Endothelial cell of hepatic sinusoid (primary cell): ENCODE measurements around the gene BABAM2.

Experiments used
- in situ Hi-C: cut with HindIII; loops from 2 replicates; pipeline ENCODE4 v1.10.0; 2017; ENCODE audit warnings: low sequenced_read_pairs

The BABAM2 gene

DNA sequence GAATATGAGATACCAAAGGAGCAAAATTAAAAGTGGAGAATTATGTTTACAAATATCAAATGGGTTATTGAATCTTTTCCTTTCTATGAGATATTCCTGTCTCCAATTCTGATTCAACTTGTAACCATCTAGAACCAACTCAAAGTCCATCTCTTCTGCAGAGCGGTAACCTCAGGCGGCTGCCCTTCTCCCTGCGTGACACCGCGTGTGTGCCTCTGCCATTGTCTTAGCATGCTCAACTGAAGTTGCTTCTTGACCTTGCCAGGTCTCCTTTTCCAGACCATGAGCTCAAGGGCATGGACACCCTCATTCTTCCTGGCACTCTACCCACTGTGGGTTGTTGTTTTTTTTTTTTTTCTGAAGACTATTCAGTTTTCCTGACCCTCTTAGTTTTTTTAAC is 398.1 kb downstream of the BABAM2 start:
- in situ Hi-C loops, result loop anchor here (5.0 kb wide), 1 partner anchor 61 kb away; no protein-coding TSS in a partner anchor

DNA sequence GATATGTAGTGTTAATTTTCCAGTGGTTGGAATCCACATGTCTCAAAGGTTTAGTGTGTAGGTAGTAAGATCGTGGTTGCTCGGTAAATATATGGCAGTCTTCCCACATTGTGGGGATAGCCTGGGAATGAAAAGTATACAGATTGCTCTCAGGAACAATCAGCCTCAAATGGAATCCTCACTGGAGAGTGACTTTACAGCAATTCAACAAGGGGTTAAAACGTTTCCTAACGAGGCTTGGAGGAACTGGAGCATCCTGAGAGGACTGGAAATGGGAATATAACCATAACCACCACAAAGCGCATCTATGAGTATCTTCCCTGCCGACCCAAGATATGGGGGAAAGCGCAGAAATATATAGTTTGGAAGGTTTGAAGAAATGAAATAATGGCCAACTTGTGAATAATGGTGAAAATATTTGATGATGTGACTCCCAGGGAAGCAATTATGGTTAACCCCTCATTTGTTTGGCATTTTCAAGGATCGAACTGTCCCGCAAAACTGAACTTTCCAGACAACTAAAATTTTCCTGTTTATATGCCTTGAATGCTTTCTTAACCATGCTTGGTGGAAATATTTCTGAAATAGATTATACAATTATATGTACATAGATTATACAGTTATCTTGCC is 401.4 kb downstream of the BABAM2 start:
- in situ Hi-C loops, result no loop called here

DNA sequence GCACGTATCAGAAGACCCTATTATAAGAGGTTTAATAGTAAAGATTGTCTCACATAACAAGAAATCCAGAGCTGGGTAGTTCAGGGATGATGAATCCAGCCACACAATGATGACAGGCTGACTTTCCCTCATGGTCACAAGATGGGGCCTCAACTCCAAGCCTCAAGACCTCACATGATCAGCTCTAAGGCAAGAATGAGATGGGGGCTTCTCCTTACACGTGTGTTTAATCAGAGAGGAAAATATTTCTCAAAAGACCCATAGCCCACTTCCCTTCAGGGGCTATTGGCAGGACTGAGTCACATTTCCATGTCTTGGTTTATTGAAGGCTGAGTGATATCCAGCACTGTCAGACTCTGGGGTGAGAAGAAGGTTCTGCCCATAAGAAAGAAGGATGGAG is 402.0 kb downstream of the BABAM2 start:
- in situ Hi-C loops, result no loop called here

DNA sequence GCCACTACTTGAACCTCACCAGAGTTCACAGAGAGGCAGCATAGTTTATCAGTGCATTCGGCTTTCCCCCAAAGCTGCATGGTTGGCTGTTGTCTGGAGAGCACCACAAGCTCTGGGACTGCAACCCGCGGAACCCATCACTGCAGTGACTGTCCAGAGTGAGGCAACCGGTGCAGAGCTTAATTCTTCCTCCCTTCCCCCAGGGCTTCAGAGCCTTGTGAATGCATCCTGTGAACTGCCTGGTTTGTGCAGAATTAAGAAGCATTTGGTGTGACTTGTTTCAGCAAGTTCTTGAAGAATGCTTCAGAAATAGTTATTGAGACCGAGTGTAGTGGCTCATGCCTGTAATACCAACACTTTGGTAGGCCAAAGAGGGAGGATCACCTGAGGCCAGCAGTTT is 402.9 kb downstream of the BABAM2 start:
- in situ Hi-C loops, result no loop called here

DNA sequence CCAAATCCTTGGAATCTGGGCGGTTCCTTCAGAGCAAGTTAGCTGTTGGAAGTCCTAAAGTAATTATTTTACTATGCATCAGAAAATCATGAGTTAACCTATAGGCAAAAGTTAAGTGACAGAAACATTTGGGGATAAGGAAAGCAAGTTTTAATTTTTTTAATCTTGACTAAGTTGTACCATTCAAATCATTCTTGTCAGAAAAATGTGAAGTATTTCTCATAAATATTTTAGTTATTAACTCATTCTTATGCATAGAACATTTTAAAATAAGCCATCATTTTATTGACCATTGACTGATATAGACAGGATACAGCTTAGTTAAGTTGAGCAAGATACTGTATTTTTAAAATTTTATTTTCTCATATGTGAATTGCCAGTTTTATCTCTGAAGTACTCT is 403.9 kb downstream of the BABAM2 start:
- in situ Hi-C loops, result no loop called here

DNA sequence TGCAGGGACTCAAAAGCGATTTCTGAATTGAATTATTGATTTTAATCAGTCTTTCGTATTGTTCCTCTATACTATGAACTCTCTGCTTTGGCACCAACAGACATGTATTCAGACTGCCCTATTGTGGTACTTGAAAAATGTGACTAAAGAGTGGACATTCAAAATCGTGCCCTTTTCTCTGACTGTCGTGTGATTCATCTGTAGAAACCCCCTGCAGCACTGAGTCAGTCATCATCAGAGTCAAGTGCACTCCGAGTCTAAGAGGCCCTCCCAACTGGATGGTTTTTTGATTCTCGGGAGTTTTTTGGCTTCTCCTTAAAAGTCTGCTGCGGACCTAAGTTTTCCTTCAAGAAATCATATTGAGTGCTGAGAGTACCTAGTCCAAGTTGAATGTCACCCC is 405.7 kb downstream of the BABAM2 start:
- in situ Hi-C loops, result no loop called here

DNA sequence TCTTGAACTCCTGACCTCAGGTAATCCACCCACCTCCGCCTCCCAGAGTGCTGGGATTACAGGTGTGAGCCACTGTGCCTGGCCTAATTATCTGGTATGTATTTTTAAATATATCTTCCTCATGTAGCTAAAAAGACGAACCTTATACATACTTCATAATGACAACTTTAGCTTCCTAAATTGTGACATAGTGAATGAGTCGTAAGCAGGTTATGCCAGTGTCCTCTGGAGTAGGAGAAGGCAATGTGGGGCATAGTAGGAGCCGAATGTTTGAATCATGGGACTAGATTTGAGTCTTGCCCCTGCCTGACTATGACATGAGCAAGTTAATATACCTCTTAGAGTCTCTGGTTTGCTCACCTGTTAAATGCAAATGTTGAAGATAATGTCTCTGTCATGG is 406.4 kb downstream of the BABAM2 start:
- in situ Hi-C loops, result no loop called here

DNA sequence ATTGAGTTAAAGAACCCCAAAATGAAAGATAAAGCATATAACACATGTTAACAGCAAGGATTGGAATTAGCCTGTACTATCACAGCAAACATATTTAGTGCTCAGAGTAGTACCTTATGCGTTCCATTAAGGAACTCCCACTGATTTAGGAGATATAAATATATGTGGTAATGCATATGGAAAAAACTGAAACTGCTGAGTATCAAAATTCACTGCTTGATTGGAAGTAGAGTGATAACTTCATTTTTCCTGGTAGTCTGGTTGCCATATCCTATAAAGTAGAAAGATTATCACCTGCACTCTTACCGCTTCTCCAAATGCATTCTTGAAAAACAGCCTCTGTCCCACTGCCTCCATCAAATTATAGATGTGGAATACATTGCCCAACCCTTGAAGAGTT is 407.0 kb downstream of the BABAM2 start:
- in situ Hi-C loops, result no loop called here

DNA sequence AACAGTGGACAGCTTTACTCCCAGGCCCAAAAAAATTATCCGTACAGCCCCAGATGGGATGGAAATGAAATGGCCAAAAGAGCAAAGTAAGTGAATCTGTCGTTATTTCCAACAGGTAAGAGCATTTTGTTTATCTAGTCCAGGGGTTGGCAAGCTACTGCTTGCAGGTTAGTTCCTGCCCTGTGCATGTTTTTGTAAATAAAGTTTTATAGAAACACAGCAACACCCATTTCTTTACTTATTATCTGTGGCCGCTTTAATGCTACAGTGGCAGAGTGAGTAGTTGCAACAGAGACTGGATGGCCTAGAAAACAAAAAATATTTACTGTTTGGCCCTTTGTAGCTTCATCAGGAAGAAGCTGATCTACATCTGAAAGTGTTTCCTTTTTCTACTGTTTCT is 407.9 kb downstream of the BABAM2 start:
- in situ Hi-C loops, result no loop called here

DNA sequence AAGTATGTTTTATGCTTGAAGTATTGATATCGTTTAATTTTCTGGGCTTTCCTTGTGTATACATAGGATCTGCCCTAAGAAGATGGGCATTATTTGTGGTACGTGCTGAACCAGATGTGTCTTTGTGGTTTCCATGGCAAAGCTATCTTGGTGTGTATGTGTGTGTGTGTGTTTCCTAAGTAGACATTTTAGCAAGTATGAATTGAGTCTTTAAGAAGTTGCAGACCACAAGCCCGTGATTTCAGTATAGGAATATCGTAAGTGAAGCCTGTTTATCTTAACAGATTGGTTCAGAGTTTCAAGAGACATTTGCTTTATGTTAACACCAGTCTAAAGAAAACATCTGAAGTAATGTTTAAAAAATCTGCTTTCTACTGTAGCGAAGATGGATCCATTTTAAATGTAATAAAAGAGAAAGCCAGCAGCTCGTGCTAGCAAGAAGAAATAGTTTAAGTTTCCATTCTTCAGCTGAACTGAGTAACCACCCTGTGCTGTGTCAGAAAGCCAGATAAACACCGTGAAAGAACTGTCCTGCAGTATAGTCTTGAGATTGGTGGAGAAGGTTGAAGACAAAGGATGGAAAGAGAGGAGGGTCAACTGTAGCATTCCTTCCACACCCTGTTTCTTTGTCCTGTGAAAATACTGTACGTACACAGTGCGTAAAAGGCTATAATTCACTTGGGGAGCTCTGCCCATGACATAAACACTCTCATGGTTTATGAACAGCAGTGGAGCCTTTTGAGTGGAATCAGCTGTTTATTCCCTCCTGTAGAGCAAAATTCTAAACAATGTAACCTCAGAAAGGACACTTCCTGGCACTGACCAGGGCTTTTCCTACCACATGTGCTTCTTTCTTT is 410.2 kb downstream of the BABAM2 start:
- in situ Hi-C loops, result no loop called here

DNA sequence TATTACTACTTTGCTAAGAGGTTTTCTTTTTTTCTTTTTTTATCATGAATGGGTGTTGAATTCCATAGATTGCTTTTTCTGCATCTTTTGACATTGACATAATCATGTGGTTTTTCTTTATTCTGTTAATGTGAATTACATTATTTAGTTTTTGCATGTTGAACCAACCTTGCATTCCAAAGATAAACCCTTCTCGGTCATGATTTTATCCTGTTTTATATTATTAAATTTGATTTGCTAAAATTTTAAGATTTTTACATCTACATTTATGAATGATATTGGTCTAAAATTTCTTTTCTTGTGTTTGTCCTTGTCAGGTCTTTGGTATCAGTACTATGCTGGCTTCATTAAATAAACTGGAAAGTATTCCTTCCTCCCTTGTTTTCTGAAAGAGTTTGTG is 414.7 kb downstream of the BABAM2 start:
- in situ Hi-C loops, result no loop called here

DNA sequence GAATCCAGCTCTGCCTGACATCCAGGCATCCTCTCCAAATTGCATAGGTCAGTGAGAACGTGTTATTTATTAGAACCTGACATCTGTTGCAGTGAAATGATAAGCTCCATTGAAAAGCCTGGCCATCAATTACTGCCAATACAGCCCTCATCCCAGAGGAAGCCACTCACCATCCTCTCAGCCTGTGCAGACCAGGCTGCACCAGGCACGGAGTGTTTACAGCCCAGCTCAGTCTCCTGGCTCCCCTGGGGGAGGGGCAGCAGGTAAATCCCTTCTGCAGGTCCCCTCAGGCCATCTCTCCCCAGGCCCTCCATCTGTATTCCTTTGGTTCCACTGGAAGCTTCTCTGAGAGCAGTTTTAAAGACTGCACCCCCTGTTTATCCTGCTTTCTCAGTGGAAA is 419.6 kb downstream of the BABAM2 start:
- in situ Hi-C loops, result no loop called here

DNA sequence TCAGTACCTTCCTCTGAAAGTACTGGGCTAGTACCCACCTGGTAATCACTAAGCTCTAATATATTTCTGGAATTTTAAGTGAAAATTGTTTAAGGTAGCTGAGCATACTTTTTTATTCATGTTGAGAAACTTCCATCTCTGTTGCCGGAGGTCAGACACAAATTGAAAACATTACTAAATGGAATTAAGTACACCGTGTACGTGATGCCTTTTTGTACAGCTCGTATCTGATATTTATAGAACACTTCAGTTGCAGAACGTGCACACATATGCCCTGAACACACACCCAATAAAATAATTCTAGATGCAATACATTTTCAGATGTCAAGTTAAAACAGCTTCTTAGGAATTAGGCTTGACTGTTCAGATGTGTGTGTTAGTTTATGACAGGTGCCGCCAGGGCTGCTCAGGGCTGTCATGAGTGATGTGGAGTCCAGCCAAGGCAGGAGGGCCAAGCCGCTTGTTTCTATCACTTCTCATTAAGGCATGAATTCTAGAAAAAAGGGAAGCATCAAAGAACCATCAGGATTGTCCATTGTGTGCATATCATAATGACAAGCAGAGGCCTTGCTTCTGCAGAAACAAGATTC is 421.2 kb downstream of the BABAM2 start:
- in situ Hi-C loops, result no loop called here

DNA sequence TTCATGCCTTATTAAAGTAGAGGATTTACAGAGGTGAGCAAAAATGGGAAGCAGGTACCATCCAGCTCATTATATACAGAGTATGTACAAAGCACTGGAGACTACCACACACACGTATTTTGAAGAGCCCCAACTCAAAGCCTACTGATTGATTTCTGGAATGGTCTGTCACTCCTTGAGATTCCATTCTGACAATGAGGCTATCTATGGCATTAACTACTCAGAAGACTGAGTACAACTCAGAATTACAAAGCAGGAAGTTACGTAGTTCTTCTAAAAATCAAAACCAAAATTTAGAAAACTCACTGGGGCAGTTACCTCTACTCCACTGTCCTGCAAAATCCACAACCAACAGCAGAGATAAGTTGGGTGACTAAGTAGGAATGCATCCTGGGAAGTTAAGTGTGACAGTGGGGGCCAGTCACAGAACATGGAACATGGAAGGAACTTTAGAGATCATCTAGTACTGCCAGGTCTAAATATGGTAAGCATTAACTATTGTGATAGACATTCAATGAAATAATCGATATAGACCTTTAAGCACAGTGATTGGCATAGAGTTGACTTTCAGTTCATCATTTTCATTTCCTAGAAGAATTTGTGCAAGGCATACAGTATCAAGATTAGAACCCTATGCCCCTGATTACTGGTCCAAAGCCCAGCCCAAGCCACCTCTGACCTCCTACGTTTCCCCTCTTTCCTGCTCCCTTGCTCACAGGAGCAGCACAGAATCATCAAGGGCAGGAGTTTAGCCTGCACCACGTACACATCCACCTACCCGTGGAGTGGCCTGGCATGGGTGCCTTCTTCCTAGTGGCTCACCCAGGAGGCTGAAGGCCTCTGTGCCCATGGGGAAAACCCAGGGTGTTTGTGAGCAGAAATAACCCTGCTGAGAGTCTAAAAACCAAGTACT is 422.0 kb downstream of the BABAM2 start:
- in situ Hi-C loops, result no loop called here

DNA sequence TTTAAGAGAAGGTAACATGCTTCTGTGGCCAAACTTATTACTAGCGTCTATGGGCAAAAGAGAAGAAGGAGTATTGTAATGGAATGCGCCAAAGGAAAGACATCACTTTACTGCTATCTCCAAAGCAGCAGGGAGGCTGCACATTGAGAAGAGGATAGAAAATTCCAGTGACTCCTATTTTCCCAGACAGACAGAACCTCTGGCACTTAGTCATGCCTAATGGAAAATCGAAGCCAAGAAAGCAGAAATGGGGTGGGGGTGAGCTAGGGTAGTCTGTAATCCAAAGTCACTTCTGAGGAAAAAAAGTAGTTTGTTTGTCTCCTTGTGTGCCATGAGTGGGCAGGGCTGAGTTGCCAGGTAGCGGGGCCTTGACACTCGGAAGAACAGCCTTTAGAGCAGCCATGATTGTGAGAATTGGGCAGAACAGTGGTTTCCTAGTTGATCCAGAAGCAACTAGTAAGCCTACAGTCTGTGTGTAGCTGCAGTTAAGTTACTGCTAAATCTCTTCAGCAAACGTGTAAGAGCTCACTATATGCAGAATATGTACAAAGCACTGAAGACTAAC is 422.8 kb downstream of the BABAM2 start:
- in situ Hi-C loops, result no loop called here

DNA sequence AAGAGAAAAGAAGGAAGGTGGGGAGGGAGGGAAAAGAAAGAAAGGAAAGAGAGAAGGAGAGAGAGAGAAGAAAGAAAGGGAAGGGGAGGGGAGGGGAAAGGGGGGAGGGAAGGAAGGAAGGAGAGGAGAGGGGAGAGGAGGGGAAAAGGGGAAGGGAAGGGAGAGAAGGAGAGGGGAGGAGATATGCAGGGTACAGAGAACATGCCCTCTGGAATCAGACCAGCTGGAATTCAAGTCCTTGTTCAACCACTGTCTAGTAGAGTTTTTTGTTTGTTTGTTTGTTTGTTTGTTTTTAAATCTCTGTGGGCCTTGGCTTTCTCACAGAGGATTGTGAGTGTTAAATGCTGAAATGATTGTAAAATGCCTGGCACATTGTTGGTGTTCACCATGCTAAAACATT is 424.4 kb downstream of the BABAM2 start:
- in situ Hi-C loops, result no loop called here

DNA sequence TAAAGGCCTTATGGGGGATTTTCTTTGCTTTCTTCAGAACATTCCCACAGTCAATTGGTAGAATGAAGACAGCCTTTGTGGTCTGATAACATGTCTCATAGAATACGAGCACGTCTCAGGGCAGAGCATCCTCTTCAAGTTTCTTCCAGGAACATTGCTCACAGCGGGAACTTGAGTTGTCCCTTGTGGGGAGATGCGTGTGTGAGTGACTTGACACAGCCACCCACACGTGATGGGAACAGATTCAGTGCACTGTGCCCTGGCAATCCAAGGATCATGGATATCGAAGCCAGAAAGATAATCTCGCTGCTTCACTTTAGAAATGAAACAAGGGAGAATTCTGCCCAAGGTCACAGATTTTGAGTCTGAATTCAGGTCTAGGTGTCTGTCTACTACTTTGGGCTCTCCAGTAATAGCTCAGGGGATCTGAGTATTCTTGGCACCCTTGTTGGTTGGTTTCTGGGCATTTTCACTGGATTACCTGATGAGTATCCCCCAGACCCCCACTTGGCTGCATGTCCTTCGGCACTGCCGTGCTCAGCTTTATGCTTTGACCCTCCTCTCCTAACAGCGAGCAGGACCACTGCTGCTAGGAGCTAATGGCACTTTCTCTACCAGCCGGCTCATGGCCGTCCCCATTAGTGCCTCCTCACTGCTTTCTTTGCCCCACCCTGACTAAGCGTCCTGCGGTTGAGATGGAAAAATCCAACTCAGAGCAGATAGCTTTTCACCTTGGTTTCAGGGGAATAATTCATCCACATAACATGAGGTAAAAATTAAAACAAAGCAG is 426.2 kb downstream of the BABAM2 start:
- in situ Hi-C loops, result no loop called here

DNA sequence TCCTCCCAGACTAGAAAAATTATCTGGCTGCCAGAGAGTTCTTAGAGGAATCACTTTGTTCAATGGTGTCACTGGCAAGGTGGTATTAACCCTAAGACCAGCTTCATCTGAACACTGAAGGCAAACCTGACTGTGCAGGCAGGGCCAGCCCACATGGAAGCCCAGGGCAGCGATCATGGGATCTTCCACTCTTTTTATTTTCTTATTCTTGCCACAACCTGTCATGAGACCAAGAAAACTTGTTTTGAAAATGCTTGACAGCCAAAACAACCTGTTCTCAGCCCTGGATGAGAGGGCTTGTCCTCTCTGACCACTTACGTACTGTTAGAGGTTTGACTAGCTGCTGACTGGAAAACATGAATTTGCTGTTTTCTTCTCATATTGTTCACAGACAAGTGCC is 426.9 kb downstream of the BABAM2 start:
- in situ Hi-C loops, result no loop called here

DNA sequence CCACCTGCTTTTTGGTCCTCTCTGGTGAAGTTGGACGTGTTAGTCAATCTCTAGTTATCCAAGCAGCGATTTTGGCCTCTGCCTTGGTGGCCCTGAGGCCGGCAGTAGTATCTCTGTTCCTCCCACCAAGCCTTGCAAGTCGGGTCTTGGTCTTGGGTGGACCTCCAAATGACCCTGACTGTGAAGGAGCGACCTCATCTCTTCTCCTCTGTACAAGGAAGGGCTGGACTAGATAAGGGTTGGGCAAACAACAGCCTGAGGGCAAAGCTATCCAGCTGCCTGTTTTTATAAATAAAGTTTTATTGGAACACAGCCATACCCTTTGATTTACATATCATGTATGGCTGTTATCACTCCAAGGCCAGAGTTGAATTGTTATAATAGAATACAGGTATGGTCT is 427.5 kb downstream of the BABAM2 start:
- in situ Hi-C loops, result no loop called here
